ENCODE data around the gene INO80B. TPM values are rescaled to one million over a fixed set of nuclear protein-coding genes. Genes with fewer than 3 reads are reported as not detected.
A peak's percentile ranks its signal among the peaks of the same experiment; 100 is the strongest.

Gene INO80B
- total and polyA plus RNA-seq, 9 of the 15 experiments (the other 6 are each of a cell fraction or from before 2014, with no cell fraction given): 0.41 to 22.6 (median 9.0) TPM

DNA sequence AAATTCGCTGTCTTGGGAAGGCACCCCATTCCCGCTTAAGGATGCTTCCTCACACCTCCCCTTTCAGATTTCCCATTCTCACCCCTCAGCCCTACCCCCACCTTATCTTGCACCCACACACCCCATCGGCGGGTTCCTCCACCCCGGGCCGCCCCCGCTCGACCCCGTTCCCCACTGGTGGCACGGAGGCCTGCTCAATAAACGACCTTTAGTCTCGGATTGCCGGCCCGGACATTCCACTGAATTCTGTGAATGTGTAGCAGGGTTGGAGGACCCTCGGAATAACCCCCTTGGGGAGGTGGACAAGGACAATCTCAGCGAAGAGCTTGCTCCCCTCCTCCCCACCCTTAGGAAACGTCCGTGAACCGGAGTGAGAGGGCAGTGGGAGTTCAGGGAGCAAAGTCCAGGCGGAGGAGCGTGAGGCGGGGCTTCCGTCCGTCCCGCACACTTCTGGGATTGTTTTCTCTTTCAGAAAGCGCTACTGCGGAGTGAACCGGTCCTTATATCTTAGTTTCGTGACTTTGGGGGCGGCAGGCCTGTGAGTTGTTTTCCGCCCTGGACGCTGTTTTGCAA is 47.3 kb downstream of the INO80B start (continued):
- TF ChIP-seq, protein P1, sequence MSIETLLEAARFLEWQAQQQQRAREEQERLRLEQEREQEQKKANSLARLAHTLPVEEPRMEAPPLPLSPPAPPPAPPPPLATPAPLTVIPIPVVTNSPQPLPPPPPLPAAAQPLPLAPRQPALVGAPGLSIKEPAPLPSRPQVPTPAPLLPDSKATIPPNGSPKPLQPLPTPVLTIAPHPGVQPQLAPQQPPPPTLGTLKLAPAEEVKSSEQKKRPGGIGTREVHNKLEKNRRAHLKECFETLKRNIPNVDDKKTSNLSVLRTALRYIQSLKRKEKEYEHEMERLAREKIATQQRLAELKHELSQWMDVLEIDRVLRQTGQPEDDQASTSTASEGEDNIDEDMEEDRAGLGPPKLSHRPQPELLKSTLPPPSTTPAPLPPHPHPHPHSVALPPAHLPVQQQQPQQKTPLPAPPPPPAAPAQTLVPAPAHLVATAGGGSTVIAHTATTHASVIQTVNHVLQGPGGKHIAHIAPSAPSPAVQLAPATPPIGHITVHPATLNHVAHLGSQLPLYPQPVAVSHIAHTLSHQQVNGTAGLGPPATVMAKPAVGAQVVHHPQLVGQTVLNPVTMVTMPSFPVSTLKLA (conservative IDR thresholded peaks at IDR 0.05): peak in 1 of 2 experiments; percentile 34; a peak in 2 of 4 replicates
- TF ChIP-seq KDM1A (IDR thresholded peaks at IDR 0.05) (peak; percentile 57 to 67; a peak in 2 of 4 replicates), NFYB (IDR thresholded peaks at IDR 0.05; ENCODE audit: extremely low read depth, insufficient read length) (no peak), DDX20 (tag; IDR thresholded peaks at IDR 0.05; ENCODE audit: low read depth) (no peak), ZNF274 (IDR thresholded peaks at IDR 0.05; ENCODE audit: borderline replicate concordance, low read depth, low read length) (no peak), ZBTB1 (CRISPR knock-in tag; IDR thresholded peaks at IDR 0.05; ENCODE audit: borderline replicate concordance, low read depth) (no peak), SETDB1 (IDR thresholded peaks at IDR 0.05; ENCODE audit: low read length) (no peak), CBFA2T3 (IDR thresholded peaks at IDR 0.05) (peak; percentile 73), CBX5 (IDR thresholded peaks at IDR 0.05; ENCODE audit: borderline replicate concordance, low read depth) (no peak), GABPB1 (CRISPR knock-in tag; IDR thresholded peaks at IDR 0.05) (no peak), L3MBTL2 (IDR thresholded peaks at IDR 0.05) (no peak), MEIS2 (IDR thresholded peaks at IDR 0.05; ENCODE audit: partially characterized antibody) (no peak), C11orf30 (IDR thresholded peaks at IDR 0.05; ENCODE audit: low read depth) (no peak), ARHGAP35 (IDR thresholded peaks at IDR 0.05; ENCODE audit: partially characterized antibody) (no peak), GTF2A2 (tag; IDR thresholded peaks at IDR 0.05) (no peak), HIVEP1 (CRISPR knock-in tag; IDR thresholded peaks at IDR 0.05) (no peak), GABPB2 (CRISPR knock-in tag; conservative IDR thresholded peaks at IDR 0.05) (no peak)
- TF ChIP-seq, protein P2, sequence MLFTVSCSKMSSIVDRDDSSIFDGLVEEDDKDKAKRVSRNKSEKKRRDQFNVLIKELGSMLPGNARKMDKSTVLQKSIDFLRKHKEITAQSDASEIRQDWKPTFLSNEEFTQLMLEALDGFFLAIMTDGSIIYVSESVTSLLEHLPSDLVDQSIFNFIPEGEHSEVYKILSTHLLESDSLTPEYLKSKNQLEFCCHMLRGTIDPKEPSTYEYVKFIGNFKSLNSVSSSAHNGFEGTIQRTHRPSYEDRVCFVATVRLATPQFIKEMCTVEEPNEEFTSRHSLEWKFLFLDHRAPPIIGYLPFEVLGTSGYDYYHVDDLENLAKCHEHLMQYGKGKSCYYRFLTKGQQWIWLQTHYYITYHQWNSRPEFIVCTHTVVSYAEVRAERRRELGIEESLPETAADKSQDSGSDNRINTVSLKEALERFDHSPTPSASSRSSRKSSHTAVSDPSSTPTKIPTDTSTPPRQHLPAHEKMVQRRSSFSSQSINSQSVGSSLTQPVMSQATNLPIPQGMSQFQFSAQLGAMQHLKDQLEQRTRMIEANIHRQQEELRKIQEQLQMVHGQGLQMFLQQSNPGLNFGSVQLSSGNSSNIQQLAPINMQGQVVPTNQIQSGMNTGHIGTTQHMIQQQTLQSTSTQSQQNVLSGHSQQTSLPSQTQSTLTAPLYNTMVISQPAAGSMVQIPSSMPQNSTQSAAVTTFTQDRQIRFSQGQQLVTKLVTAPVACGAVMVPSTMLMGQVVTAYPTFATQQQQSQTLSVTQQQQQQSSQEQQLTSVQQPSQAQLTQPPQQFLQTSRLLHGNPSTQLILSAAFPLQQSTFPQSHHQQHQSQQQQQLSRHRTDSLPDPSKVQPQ (CRISPR knock-in tag; IDR thresholded peaks at IDR 0.05; ENCODE audit: borderline replicate concordance): no peak

Data from K562 (cell line).